ENCODE measurements around the gene NAV3. TPM values are rescaled to one million over a fixed set of nuclear protein-coding genes. Genes with fewer than 3 reads are reported as not detected.

Gene NAV3
- total and polyA plus RNA-seq, 2 experiments from 2014 or later = 4.0 to 12.0 TPM

- TF ChIP-seq STAT1 (IDR thresholded peaks at IDR 0.05; ENCODE audit: unreplicated experiment) = no peak
Observed at GRCh38 chr12:78002878-78003277, 172.2 kb downstream of the NAV3 start (continued).

- ATAC-seq = no peak
- Histone ChIP-seq H3K4me1 (ENCODE audit: insufficient read depth) (no peaks in the 10 kb centered on the region), H3K27me3 (ENCODE audit: insufficient read depth) (no peaks in the 10 kb centered on the region), H3K4me2 (no peak overlapping the region), H3K36me3 (ENCODE audit: insufficient read depth) (no peaks in the 10 kb centered on the region), H3K9me2 (ENCODE audit: insufficient read depth) (no peaks in the 10 kb centered on the region), H3K79me2 (replicated peaks; ENCODE audit: insufficient read depth) (no peaks in the 10 kb centered on the region), H3K27ac (ENCODE audit: low read depth) (no peak overlapping the region), H3K4me3 (no peak overlapping the region), H2AFZ (no peak overlapping the region), H3F3A (replicated peaks; ENCODE audit: low read depth) (no peaks in the 10 kb centered on the region), H4K20me1 (replicated peaks; ENCODE audit: insufficient read depth) (no peaks in the 10 kb centered on the region)
- Mint-ChIP-seq H3K9me3 (no peaks in the 10 kb centered on the region), H3K4me3 (no peak overlapping the region), H3K27ac (no peak overlapping the region), H3K4me1 (no peaks in the 10 kb centered on the region), H3K27me3 (ENCODE audit: insufficient read depth, low read depth, poor library complexity) (no peaks in the 10 kb centered on the region), H3K36me3 (ENCODE audit: low read depth) (no peaks in the 10 kb centered on the region)
- DNase-seq (ENCODE audit: low spot score) = no peak
- TF ChIP-seq REST (IDR thresholded peaks at IDR 0.05; ENCODE audit: unreplicated experiment) (no peak), NANOG (IDR thresholded peaks at IDR 0.05; ENCODE audit: borderline replicate concordance) (no peak), CREB1 (CRISPR knock-in tag; IDR thresholded peaks at IDR 0.05; ENCODE audit: low read depth) (no peak), POLR2AphosphoS5 (IDR thresholded peaks at IDR 0.05; ENCODE audit: low read depth) (no peak), EZH2phosphoT487 (IDR thresholded peaks at IDR 0.05; ENCODE audit: unreplicated experiment) (no peak), ZNF331 (CRISPR knock-in tag; IDR thresholded peaks at IDR 0.05; ENCODE audit: low read depth) (no peak), CTCF (conservative IDR thresholded peaks at IDR 0.05; ENCODE audit: low read depth in 2 of 2) (no peak), STAT1 (IDR thresholded peaks at IDR 0.05; ENCODE audit: unreplicated experiment) (no peak), ZNF462 (CRISPR knock-in tag; IDR thresholded peaks at IDR 0.05) (no peak), ETS1 (IDR thresholded peaks at IDR 0.05) (no peak), EZH2 (IDR thresholded peaks at IDR 0.05; ENCODE audit: low read depth, unreplicated experiment) (no peak), JUNB (IDR thresholded peaks at IDR 0.05; ENCODE audit: unreplicated experiment) (no peak)
Observed at GRCh38 chr12:78004249-78005093, 173.8 kb downstream of the NAV3 start.
